Breast epithelium (tissue), 3 donors: Measurements from ENCODE around the gene CRY1.

Experiments used
- CTCF ChIP-seq, 3 donors: fragments of 450-650 bp; IDR thresholded peaks; one replicate each; pipeline ENCODE4 v1.5.1; 2016 to 2017; ENCODE audit warnings: antibody characterized with exemption in 3 of 3, mild to moderate bottlenecking in 3 of 3, moderate library complexity in 3 of 3
- POLR2A ChIP-seq: fragments of 450-650 bp; IDR thresholded peaks from one replicate; pipeline ENCODE4 v1.6.1; 2016; ENCODE audit warnings: antibody characterized with exemption, mild to moderate bottlenecking, moderate library complexity

- TF ChIP-seq CTCF (IDR thresholded peaks at IDR 0.05) (no peak), POLR2A (no peak)
Observed at GRCh38 chr12:106978035-106978800, 115.1 kb downstream of the CRY1 start.
